ENCODE results near the gene CARMIL3. TPM values are rescaled to one million over a fixed set of nuclear protein-coding genes. Genes with fewer than 3 reads are reported as not detected.
A peak's percentile ranks its signal among the peaks of the same experiment; 100 is the strongest.

The CARMIL3 gene
- total RNA-seq, 2 experiments from 2014 or later: 0.48 to 0.99 TPM

DNA sequence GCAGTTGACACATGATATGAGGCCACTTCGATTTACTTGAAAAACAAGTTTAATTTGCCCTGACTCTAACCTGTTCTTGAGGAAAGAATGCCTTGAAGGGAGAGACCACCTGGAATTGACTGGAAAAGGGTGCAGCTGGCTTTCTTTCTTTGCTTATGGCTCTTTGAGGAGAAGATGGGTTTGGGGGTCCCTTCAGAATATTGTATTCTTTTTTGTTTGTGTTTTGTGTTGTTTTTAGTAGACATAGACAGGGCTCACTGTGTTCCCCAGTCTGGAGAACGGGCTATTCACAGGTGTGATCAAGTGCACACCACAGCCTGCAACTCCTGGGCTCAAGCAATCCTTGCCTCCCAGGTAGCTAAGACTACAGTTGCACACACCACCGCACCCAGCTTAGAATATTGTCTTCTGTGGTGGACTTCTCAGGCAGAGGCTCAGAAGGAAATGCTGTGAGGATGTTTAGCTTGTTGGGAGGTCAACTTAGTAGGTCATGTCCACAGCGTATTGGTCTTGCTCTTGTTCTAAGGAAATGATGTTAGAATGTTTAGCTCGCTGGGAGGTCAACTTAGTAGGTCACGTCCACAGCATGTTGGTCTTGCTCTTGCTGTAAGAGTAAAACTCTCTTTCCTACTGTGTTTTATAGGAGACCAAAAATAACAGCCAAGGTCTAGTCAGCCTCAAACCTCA is 64.5 kb downstream of the CARMIL3 start:
- H3K27ac Mint-ChIP-seq: peak overlapping the region; percentile 100
- peaks cover 36% of the 10 kb centered on the region for H3K36me3 Mint-ChIP-seq (ENCODE audit: low read depth)
- no peaks in the 10 kb centered on the region for H3K9me3 Mint-ChIP-seq
- DNase-seq: no peak
- peaks cover 18% of the 10 kb centered on the region for H3K4me1 Mint-ChIP-seq (ENCODE audit: low read depth)
- CTCF ChIA-PET: interaction anchor here (1.0 to 4.1 kb wide), 4 partner anchors 11 to 58 kb away, joined by 3 to 20 read pairs (median 10); partner anchors contain the start of gene IRF9
- intact Hi-C loops (cut with micrococcal nuclease): loop anchor here (10.0 kb wide), 2 partner anchors 811 to 1111 kb away; partner anchors contain the start of genes BCL2L2 and PPP1R3E
- H3K27me3 Mint-ChIP-seq (ENCODE audit: low read depth): no peaks in the 10 kb centered on the region
- H3K4me3 Mint-ChIP-seq: peak overlapping the region; percentile 99

DNA sequence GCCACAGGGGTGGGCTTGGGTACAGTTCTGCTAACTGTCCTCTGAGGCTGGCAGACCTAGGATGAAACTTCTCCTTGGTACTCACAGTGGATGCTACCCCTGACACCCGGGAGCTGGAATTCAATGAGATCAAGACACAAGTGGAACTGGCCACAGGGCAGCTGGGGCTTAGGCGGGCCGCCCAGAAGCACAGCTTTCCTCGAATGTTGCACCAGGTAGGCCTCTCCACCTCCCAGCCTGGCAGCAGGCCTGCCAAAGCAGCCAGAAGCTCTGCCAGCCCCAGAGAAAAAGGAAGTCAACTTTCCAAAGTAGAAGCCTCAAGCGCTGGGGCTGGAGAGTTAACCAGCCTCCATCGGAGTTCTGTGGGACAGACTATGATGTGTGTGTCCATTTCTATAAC is 65.4 kb downstream of the CARMIL3 start:
- no peaks in the 10 kb centered on the region for H3K27me3 Mint-ChIP-seq (ENCODE audit: low read depth)
- H3K4me1 Mint-ChIP-seq (ENCODE audit: low read depth): peaks cover 18% of the 10 kb centered on the region
- no peak for DNase-seq
- H3K27ac Mint-ChIP-seq: no peak overlapping the region
- H3K36me3 Mint-ChIP-seq (ENCODE audit: low read depth): peaks cover 36% of the 10 kb centered on the region
- H3K4me3 Mint-ChIP-seq: no peak overlapping the region
- H3K9me3 Mint-ChIP-seq: no peaks in the 10 kb centered on the region
- CTCF ChIA-PET: interaction anchor here (1.0 to 4.1 kb wide), 5 partner anchors 10 to 190 kb away, joined by 3 to 20 read pairs (median 3); partner anchors contain the start of gene CIDEB
- intact Hi-C loops (cut with micrococcal nuclease): loop anchor here (10.0 kb wide), 2 partner anchors 812 to 1112 kb away; partner anchors contain the start of genes BCL2L2 and PPP1R3E

Other genes with a start within 250 kb of the CARMIL3 start
- 10 to 100 TPM; 22.8 to 24.0 TPM for gene DHRS4, start 98.2 kb upstream of the CARMIL3 start, total RNA-seq
- 10 to 100 TPM; 26.2 to 26.3 TPM for gene DHRS4L2, start 63.1 kb upstream of the CARMIL3 start, total RNA-seq
- gene CPNE6, start 19.6 kb downstream of the CARMIL3 start, total RNA-seq: not detected
- 100 to 1,000 TPM; 117 TPM for gene PCK2, start 42.3 kb downstream of the CARMIL3 start, total RNA-seq
- gene DCAF11, start 62.8 kb downstream of the CARMIL3 start, total RNA-seq: 10 to 100 TPM; 79.4 to 84.0 TPM
- 1 to 10 TPM; 1.7 to 1.9 TPM for gene NRL, start 62.9 kb downstream of the CARMIL3 start, total RNA-seq
- gene FITM1, start 78.7 kb downstream of the CARMIL3 start, total RNA-seq: under 1 TPM; 0.19 to 0.30 TPM
- 100 to 1,000 TPM; 406 to 416 TPM for gene PSME1, start 84.2 kb downstream of the CARMIL3 start, total RNA-seq
- gene EMC9, start 89.6 kb downstream of the CARMIL3 start, total RNA-seq: 10 to 100 TPM; 38.4 to 38.9 TPM
- gene PSME2, start 94.6 kb downstream of the CARMIL3 start, total RNA-seq: 100 to 1,000 TPM; 392 to 404 TPM
- 10 to 100 TPM; 51.1 to 53.8 TPM for gene RNF31, start 95.5 kb downstream of the CARMIL3 start, total RNA-seq
- gene IRF9, start 109.3 kb downstream of the CARMIL3 start, total RNA-seq: 100 to 1,000 TPM; 202 to 212 TPM
- gene REC8, start 120.1 kb downstream of the CARMIL3 start, total RNA-seq: 10 to 100 TPM; 19.3 to 22.3 TPM
- 10 to 100 TPM; 64.2 to 74.5 TPM for gene IPO4, start 136.8 kb downstream of the CARMIL3 start, total RNA-seq
- 10 to 100 TPM; 14.7 to 15.1 TPM for gene TM9SF1, start 143.4 kb downstream of the CARMIL3 start, total RNA-seq
- not detected for gene TSSK4, start 153.7 kb downstream of the CARMIL3 start, total RNA-seq
- gene CHMP4A, start 161.5 kb downstream of the CARMIL3 start, total RNA-seq: 10 to 100 TPM; 65.2 to 66.5 TPM
- gene MDP1, start 164.1 kb downstream of the CARMIL3 start, total RNA-seq: 10 to 100 TPM; 10.2 to 13.6 TPM
- gene NEDD8, start 180.4 kb downstream of the CARMIL3 start, total RNA-seq: 100 to 1,000 TPM; 172 to 196 TPM
- 10 to 100 TPM; 60.5 to 63.7 TPM for gene GMPR2, start 180.9 kb downstream of the CARMIL3 start, total RNA-seq
- gene TINF2, start 190.6 kb downstream of the CARMIL3 start, total RNA-seq: 100 to 1,000 TPM; 117 to 128 TPM
- 10 to 100 TPM; 13.5 to 13.8 TPM for gene TGM1, start 211.2 kb downstream of the CARMIL3 start, total RNA-seq
- gene RABGGTA, start 219.6 kb downstream of the CARMIL3 start, total RNA-seq: 10 to 100 TPM; 74.9 to 76.2 TPM
- gene DHRS1, start 247.8 kb downstream of the CARMIL3 start, total RNA-seq: 10 to 100 TPM; 11.8 to 13.8 TPM
- 10 to 100 TPM; 24.8 to 26.4 TPM for gene NOP9, start 247.8 kb downstream of the CARMIL3 start, total RNA-seq